Measurements from ENCODE around the gene AHCTF1.
"Not testable (repeated sequence)": the region's sequence is repeated elsewhere in the genome, so short reads cannot be mapped to it uniquely, and the experiment has no call there.

Gene AHCTF1

DNA sequence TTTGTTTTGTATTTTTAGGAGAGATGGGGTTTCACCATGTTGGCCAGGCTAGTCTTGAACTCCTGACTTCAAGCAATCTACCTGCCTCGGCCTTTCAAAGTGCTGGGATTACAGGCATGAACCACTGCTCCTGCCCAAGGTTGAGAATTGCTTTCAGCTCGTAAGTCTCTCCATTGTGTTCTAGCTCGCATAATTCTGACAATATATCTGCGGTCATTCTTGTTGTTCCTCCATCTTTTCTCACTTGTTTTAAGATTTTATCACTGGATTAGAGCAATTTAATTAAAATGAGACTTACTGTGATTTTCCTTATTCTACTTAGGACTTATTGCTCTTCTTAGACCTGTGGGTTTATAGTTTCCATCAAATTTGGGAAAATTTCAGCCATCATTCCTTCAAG, 102.9 kb downstream of the AHCTF1 start:
- no peak overlapping the region for H3K4me3 ChIP-seq (IDR thresholded peaks at IDR 0.05; ENCODE audit: insufficient read depth, low read depth, low read length)

DNA sequence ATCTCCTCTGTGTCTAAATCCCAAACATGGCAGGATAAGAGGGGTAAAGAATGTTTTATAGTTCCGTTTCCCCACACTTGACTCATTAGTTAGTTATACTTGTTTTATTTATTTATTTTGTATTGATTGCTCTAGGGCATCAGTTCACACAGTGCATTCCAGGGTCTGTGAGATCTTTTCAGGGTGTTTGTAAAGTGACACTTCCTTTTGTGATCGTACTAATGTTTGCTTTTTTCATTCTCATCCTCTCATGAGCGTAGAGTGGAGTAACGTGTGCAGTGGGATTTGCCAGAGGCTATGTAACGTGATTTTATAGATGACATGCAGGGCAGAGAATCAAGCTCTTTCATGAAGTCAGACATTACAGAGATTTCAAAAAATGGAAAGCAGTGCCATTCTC, 104.4 kb downstream of the AHCTF1 start:
- Histone ChIP-seq H3K4me2 (no peak overlapping the region), H3K9ac (no peak overlapping the region)
- TF ChIP-seq, protein P1, sequence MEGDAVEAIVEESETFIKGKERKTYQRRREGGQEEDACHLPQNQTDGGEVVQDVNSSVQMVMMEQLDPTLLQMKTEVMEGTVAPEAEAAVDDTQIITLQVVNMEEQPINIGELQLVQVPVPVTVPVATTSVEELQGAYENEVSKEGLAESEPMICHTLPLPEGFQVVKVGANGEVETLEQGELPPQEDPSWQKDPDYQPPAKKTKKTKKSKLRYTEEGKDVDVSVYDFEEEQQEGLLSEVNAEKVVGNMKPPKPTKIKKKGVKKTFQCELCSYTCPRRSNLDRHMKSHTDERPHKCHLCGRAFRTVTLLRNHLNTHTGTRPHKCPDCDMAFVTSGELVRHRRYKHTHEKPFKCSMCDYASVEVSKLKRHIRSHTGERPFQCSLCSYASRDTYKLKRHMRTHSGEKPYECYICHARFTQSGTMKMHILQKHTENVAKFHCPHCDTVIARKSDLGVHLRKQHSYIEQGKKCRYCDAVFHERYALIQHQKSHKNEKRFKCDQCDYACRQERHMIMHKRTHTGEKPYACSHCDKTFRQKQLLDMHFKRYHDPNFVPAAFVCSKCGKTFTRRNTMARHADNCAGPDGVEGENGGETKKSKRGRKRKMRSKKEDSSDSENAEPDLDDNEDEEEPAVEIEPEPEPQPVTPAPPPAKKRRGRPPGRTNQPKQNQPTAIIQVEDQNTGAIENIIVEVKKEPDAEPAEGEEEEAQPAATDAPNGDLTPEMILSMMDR (conservative IDR thresholded peaks at IDR 0.05; ENCODE audit: low read depth, low read length), result no peak

More for the DNA sequence above, 102.9 kb downstream of the AHCTF1 start:
- Histone ChIP-seq H3K79me2 (ENCODE audit: insufficient read depth, low read depth) (no peaks in the 10 kb centered on the region), H3K27ac (no peak overlapping the region), H3K9ac (no peak overlapping the region), H3K4me1 (ENCODE audit: low read depth, poor library complexity, severe bottlenecking) (no peaks in the 10 kb centered on the region), H2AFZ (ENCODE audit: low read depth) (no peak overlapping the region), H3K4me2 (no peak overlapping the region), H3K27me3 (ENCODE audit: insufficient read depth, low read depth) (no peaks in the 10 kb centered on the region), H3K36me3 (ENCODE audit: insufficient read depth) (no peaks in the 10 kb centered on the region), H4K20me1 (ENCODE audit: insufficient read depth) (no peaks in the 10 kb centered on the region)
- TF ChIP-seq, protein P1 (conservative IDR thresholded peaks at IDR 0.05; ENCODE audit: low read depth, low read length), result no peak

DNA sequence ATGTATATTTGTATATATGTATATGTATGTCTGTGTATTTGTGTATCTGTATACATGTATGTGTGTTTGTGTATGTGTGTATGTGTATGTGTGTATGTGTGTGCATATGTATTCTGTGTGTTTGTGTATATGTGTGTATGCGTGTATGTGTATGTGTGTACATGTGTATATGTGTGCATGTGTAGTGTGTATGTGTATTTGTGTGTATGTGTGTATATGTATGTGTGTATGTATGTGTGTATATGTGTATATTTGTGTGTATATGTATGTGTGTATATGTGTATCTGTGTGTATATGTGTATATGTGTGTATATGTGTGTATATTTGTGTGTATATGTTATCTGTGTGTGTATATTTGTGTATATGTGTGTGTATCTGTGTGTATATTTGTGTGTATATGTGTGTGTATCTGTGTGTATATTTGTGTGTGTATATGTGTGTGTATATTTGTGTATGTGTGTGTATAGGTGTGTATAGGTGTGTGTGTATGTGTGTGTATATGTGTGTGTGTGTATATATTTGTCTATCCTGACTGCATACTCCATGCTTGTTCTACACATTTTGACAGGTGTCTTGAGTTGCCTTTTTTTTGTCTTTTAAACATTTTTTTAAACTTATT, 106.1 kb downstream of the AHCTF1 start:
- no peaks in the 10 kb centered on the region for H3K4me1 ChIP-seq (ENCODE audit: low read depth, poor library complexity, severe bottlenecking)
- no peak overlapping the region for H3K9ac ChIP-seq
- H4K20me1 ChIP-seq (ENCODE audit: insufficient read depth), result no peaks in the 10 kb centered on the region
- TF ChIP-seq, protein P1 (conservative IDR thresholded peaks at IDR 0.05; ENCODE audit: low read depth, low read length), result no peak
- no peaks in the 10 kb centered on the region for H3K79me2 ChIP-seq (ENCODE audit: insufficient read depth, low read depth)
- no peak overlapping the region for H3K4me2 ChIP-seq
- H3K27ac ChIP-seq, result no peak overlapping the region
- no peaks in the 10 kb centered on the region for H3K27me3 ChIP-seq (ENCODE audit: insufficient read depth, low read depth)
- H3K36me3 ChIP-seq (ENCODE audit: insufficient read depth), result no peaks in the 10 kb centered on the region
- no peak overlapping the region for H2AFZ ChIP-seq (ENCODE audit: low read depth)
- no peak overlapping the region for H3K4me3 ChIP-seq (IDR thresholded peaks at IDR 0.05; ENCODE audit: insufficient read depth, low read depth, low read length)

More for the DNA sequence above, 104.4 kb downstream of the AHCTF1 start:
- H3K27ac ChIP-seq, result no peak overlapping the region
- H3K27me3 ChIP-seq (ENCODE audit: insufficient read depth, low read depth), result no peaks in the 10 kb centered on the region
- H3K4me1 ChIP-seq (ENCODE audit: low read depth, poor library complexity, severe bottlenecking), result no peaks in the 10 kb centered on the region
- H2AFZ ChIP-seq (ENCODE audit: low read depth), result no peak overlapping the region
- no peaks in the 10 kb centered on the region for H3K36me3 ChIP-seq (ENCODE audit: insufficient read depth)
- no peaks in the 10 kb centered on the region for H4K20me1 ChIP-seq (ENCODE audit: insufficient read depth)
- H3K79me2 ChIP-seq (ENCODE audit: insufficient read depth, low read depth), result no peaks in the 10 kb centered on the region
- no peak overlapping the region for H3K4me3 ChIP-seq (IDR thresholded peaks at IDR 0.05; ENCODE audit: insufficient read depth, low read depth, low read length)

DNA sequence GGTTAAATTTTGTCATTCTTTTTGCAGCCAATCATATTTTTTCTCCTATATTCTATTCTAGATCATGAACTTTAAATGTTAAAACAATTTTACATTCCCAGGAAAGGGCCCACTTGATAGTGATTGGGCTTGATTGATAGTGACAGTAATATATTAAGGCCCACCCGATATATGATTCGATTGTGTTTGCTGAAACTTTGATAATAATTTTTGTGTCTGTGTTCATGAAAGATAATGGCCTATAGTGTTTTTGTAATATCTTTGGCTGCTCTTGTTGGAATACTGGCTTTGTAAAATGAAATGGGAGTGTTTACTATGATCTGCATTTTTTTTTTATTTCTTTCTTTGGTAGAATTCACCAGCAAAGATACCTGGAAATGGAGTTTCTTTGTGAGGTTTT, 107.2 kb downstream of the AHCTF1 start:
- no peak overlapping the region for H3K9ac ChIP-seq
- H3K36me3 ChIP-seq (ENCODE audit: insufficient read depth), result no peaks in the 10 kb centered on the region
- no peak overlapping the region for H3K4me2 ChIP-seq
- no peaks in the 10 kb centered on the region for H3K79me2 ChIP-seq (ENCODE audit: insufficient read depth, low read depth)
- no peaks in the 10 kb centered on the region for H4K20me1 ChIP-seq (ENCODE audit: insufficient read depth)
- TF ChIP-seq, protein P1 (conservative IDR thresholded peaks at IDR 0.05; ENCODE audit: low read depth, low read length), result no peak
- H3K4me3 ChIP-seq (IDR thresholded peaks at IDR 0.05; ENCODE audit: insufficient read depth, low read depth, low read length), result no peak overlapping the region
- no peak overlapping the region for H3K27ac ChIP-seq
- H3K4me1 ChIP-seq (ENCODE audit: low read depth, poor library complexity, severe bottlenecking), result no peaks in the 10 kb centered on the region
- no peak overlapping the region for H2AFZ ChIP-seq (ENCODE audit: low read depth)
- no peaks in the 10 kb centered on the region for H3K27me3 ChIP-seq (ENCODE audit: insufficient read depth, low read depth)

DNA sequence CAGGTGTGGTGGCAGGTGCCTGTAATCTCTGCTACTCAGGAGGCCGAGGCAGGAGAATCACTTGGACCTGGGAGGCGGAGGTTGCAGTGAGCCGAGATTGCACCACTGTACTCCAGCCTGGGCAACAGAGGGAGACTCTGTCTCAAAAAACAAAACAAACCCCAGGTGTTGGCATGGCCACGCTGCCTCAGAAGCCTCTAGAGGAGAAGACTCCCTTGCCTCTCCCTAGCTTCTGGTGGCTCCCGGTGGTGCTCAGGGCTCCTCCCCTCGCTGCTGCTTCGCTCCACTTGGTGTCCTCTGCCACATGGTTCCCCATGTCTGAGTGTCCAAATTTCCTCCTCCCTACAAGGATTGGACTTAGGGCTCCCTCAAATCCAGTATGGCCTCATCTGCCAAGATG, 109.6 kb downstream of the AHCTF1 start:
- not testable (repeated sequence) for H3K36me3 ChIP-seq (ENCODE audit: insufficient read depth); H3K4me1 ChIP-seq (ENCODE audit: low read depth, poor library complexity, severe bottlenecking); H3K4me2 ChIP-seq; H3K9ac ChIP-seq; H3K4me3 ChIP-seq (IDR thresholded peaks at IDR 0.05; ENCODE audit: insufficient read depth, low read depth, low read length); H3K79me2 ChIP-seq (ENCODE audit: insufficient read depth, low read depth); H3K27me3 ChIP-seq (ENCODE audit: insufficient read depth, low read depth); H4K20me1 ChIP-seq (ENCODE audit: insufficient read depth); H3K27ac ChIP-seq; H2AFZ ChIP-seq (ENCODE audit: low read depth)
